Measurements from ENCODE around the gene CNMD. TPM values are rescaled to one million over a fixed set of nuclear protein-coding genes. Genes with fewer than 3 reads are reported as not detected.

CNMD gene
- total RNA-seq, 1 experiment from 2014 or later, result 2.6 TPM

- POLR2A ChIA-PET (ENCODE audit: low non-redundant PET), result no interaction called here
- BruUV-seq (replicated peaks), result no TSS peak
- Histone ChIP-seq H3K9me3 (ENCODE audit: low read depth, low read length, poor library complexity, severe bottlenecking) (no peaks in the 10 kb centered on the region), H3K4me3 (ENCODE audit: low read depth, low read length, poor library complexity, severe bottlenecking) (no peak overlapping the region), H3K36me3 (ENCODE audit: insufficient read depth, low read length, poor library complexity, severe bottlenecking) (peaks cover 61% of the 10 kb centered on the region), H3K27ac (ENCODE audit: low read depth, low read length, poor library complexity, severe bottlenecking) (no peak overlapping the region), H3K4me1 (ENCODE audit: insufficient read depth, low read length, poor library complexity, severe bottlenecking) (peaks cover 4% of the 10 kb centered on the region), H3K27me3 (replicated peaks; ENCODE audit: insufficient read depth, low read depth, low read length, poor library complexity) (no peaks in the 10 kb centered on the region)
- TF ChIP-seq CTCF (conservative IDR thresholded peaks at IDR 0.05; ENCODE audit: low read depth, low read length) (no peak), EZH2 (IDR thresholded peaks at IDR 0.05; ENCODE audit: borderline replicate concordance, low read depth, low read length, poor library complexity, severe bottlenecking) (no peak)
- intact Hi-C loops (cut with micrococcal nuclease; ENCODE audit: unreplicated experiment), result loop anchor here (10.0 kb wide), 1 partner anchor 145 kb away; no protein-coding TSS in a partner anchor
- DNase-seq (ENCODE audit: low spot score), result no peak
- CTCF ChIA-PET, result no interaction called here
Observed at GRCh38 chr13:52659340-52659739, 80.3 kb downstream of the CNMD start.

Other genes starting within 250 kb of the CNMD start
- 10.1 and 10.7 TPM in 2 replicates for gene HNRNPA1L2, start 97.4 kb downstream of the CNMD start, total RNA-seq (2021)
- gene SUGT1, start 87.0 kb downstream of the CNMD start, total RNA-seq (2021), result 104 and 132 TPM in 2 replicates
- 4.3 and 4.8 TPM in 2 replicates for gene PCDH8, start 108.8 kb upstream of the CNMD start, total RNA-seq (2021)